ENCODE data around the gene MRPL41.

MRPL41 gene

DNA sequence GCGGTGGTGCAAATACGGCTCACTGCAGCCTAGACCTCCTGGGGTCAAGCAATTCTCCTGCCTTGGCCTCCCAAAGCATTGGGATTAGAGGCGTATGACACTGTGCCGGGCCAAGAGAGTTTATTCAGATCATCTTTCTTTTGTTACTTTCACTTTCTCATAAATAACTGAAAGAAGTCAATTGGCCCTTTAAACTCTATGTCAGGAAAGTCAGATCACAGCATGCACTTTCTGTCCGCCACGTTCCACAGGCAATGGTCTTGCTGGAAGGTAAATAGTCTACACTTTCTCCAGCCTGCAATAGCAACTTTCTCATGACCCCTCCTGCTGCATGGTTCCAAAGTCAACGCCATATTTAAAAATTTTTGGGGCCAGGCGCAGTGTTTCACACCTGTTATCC is 47.3 kb downstream of the MRPL41 start:
- TF ChIP-seq, protein P1, sequence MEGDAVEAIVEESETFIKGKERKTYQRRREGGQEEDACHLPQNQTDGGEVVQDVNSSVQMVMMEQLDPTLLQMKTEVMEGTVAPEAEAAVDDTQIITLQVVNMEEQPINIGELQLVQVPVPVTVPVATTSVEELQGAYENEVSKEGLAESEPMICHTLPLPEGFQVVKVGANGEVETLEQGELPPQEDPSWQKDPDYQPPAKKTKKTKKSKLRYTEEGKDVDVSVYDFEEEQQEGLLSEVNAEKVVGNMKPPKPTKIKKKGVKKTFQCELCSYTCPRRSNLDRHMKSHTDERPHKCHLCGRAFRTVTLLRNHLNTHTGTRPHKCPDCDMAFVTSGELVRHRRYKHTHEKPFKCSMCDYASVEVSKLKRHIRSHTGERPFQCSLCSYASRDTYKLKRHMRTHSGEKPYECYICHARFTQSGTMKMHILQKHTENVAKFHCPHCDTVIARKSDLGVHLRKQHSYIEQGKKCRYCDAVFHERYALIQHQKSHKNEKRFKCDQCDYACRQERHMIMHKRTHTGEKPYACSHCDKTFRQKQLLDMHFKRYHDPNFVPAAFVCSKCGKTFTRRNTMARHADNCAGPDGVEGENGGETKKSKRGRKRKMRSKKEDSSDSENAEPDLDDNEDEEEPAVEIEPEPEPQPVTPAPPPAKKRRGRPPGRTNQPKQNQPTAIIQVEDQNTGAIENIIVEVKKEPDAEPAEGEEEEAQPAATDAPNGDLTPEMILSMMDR (IDR thresholded peaks at IDR 0.05; ENCODE audit: insufficient read depth, low read length) = no peak
- TF ChIP-seq, protein P2, sequence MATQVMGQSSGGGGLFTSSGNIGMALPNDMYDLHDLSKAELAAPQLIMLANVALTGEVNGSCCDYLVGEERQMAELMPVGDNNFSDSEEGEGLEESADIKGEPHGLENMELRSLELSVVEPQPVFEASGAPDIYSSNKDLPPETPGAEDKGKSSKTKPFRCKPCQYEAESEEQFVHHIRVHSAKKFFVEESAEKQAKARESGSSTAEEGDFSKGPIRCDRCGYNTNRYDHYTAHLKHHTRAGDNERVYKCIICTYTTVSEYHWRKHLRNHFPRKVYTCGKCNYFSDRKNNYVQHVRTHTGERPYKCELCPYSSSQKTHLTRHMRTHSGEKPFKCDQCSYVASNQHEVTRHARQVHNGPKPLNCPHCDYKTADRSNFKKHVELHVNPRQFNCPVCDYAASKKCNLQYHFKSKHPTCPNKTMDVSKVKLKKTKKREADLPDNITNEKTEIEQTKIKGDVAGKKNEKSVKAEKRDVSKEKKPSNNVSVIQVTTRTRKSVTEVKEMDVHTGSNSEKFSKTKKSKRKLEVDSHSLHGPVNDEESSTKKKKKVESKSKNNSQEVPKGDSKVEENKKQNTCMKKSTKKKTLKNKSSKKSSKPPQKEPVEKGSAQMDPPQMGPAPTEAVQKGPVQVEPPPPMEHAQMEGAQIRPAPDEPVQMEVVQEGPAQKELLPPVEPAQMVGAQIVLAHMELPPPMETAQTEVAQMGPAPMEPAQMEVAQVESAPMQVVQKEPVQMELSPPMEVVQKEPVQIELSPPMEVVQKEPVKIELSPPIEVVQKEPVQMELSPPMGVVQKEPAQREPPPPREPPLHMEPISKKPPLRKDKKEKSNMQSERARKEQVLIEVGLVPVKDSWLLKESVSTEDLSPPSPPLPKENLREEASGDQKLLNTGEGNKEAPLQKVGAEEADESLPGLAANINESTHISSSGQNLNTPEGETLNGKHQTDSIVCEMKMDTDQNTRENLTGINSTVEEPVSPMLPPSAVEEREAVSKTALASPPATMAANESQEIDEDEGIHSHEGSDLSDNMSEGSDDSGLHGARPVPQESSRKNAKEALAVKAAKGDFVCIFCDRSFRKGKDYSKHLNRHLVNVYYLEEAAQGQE (IDR thresholded peaks at IDR 0.05; ENCODE audit: insufficient replicate concordance, low read depth) = no peak
- TF ChIP-seq SPI1 (IDR thresholded peaks at IDR 0.05; ENCODE audit: borderline replicate concordance, low read depth) (no peak), POLR2AphosphoS5 (IDR thresholded peaks at IDR 0.05; ENCODE audit: low read depth) (no peak), GABPA (IDR thresholded peaks at IDR 0.05; ENCODE audit: low read depth) (no peak)
- H3K4me3 ChIP-seq (replicated peaks; ENCODE audit: insufficient read depth, low read length) = no peak overlapping the region
- no peak for DNase-seq (ENCODE audit: low read depth in 1 of 2, low spot score in 1 of 2)
- H3K27me3 ChIP-seq (ENCODE audit: insufficient read depth, poor library complexity, severe bottlenecking) = no peaks in the 10 kb centered on the region
- H3K27ac ChIP-seq (replicated peaks) = no peak overlapping the region

Data from HL-60 (cell line).